ENCODE data around the gene GATA2.

The GATA2 gene

GRCh38 chr3:128515967-128516366, 23.0 kb upstream of the GATA2 start:
- DNase-seq = no peak
- H3K36me3 ChIP-seq = no peaks in the 10 kb centered on the region

GRCh38 chr3:128508852-128509251, 15.9 kb upstream of the GATA2 start:
- Histone ChIP-seq H3K4me1 (no peaks in the 10 kb centered on the region), H3K36me3 (no peaks in the 10 kb centered on the region), H3K9me3 (peaks cover 3% of the 10 kb centered on the region; the same call in 1 of the 2 replicates), H3K4me3 (ENCODE audit: low read depth, low read length) (no peak overlapping the region), H3K27me3 (no peaks in the 10 kb centered on the region)
- TF ChIP-seq CTCF (IDR thresholded peaks at IDR 0.05; ENCODE audit: low read depth, low read length) = no peak
- DNase-seq = no peak

More at GRCh38 chr3:128515967-128516366, 23.0 kb upstream of the GATA2 start:
- Histone ChIP-seq H3K27me3 (no peaks in the 10 kb centered on the region), H3K4me3 (ENCODE audit: low read depth, low read length) (no peak overlapping the region), H3K9me3 (no peaks in the 10 kb centered on the region), H3K4me1 (peaks cover 10% of the 10 kb centered on the region)
- no peak for TF ChIP-seq CTCF (IDR thresholded peaks at IDR 0.05; ENCODE audit: low read depth, low read length)

GRCh38 chr3:128506754-128507153, 13.8 kb upstream of the GATA2 start:
- no peak for TF ChIP-seq CTCF (IDR thresholded peaks at IDR 0.05; ENCODE audit: low read depth, low read length)
- no peaks in the 10 kb centered on the region for H3K4me1 ChIP-seq
- peaks cover 3% of the 10 kb centered on the region; the same call in 1 of the 2 replicates for H3K9me3 ChIP-seq
- no peak for DNase-seq
- no peaks in the 10 kb centered on the region for H3K27me3 ChIP-seq
- no peak overlapping the region for H3K4me3 ChIP-seq (ENCODE audit: low read depth, low read length)
- H3K36me3 ChIP-seq = no peaks in the 10 kb centered on the region

- no peak for DNase-seq
Measured at GRCh38 chr3:128505771-128506170, 12.8 kb upstream of the GATA2 start.

GRCh38 chr3:128504963-128505730, 12.1 kb upstream of the GATA2 start:
- peaks cover 3% of the 10 kb centered on the region; the same call in 1 of the 2 replicates for H3K9me3 ChIP-seq
- H3K4me3 ChIP-seq (ENCODE audit: low read depth, low read length) = no peak overlapping the region
- DNase-seq = no peak
- TF ChIP-seq CTCF (IDR thresholded peaks at IDR 0.05; ENCODE audit: low read depth, low read length) = no peak
- no peaks in the 10 kb centered on the region for H3K4me1 ChIP-seq
- H3K27me3 ChIP-seq = no peaks in the 10 kb centered on the region
- no peaks in the 10 kb centered on the region for H3K36me3 ChIP-seq

More at GRCh38 chr3:128505771-128506170, 12.8 kb upstream of the GATA2 start:
- Histone ChIP-seq H3K27me3 (no peaks in the 10 kb centered on the region), H3K36me3 (no peaks in the 10 kb centered on the region), H3K4me1 (no peaks in the 10 kb centered on the region), H3K9me3 (peaks cover 3% of the 10 kb centered on the region; the same call in 1 of the 2 replicates), H3K4me3 (ENCODE audit: low read depth, low read length) (no peak overlapping the region)
- TF ChIP-seq CTCF (IDR thresholded peaks at IDR 0.05; ENCODE audit: low read depth, low read length) = no peak

GRCh38 chr3:128504533-128504915, 11.5 kb upstream of the GATA2 start:
- Histone ChIP-seq H3K4me3 (ENCODE audit: low read depth, low read length) (no peak overlapping the region), H3K4me1 (no peaks in the 10 kb centered on the region), H3K9me3 (peaks cover 3% of the 10 kb centered on the region; the same call in 1 of the 2 replicates), H3K27me3 (no peaks in the 10 kb centered on the region), H3K36me3 (no peaks in the 10 kb centered on the region)
- no peak for TF ChIP-seq CTCF (IDR thresholded peaks at IDR 0.05; ENCODE audit: low read depth, low read length)
- DNase-seq = no peak
